8988T (cell line): ENCODE results near the gene OBSCN.

Experiments used
- DNase-seq: peaks from one replicate; pipeline ENCODE4 v3.0.0; 2011

OBSCN gene

GRCh38 chr1:228362141-228362883, 154.5 kb downstream of the OBSCN start:
- DNase-seq: no peak

- DNase-seq: no peak
Measured at GRCh38 chr1:228362884-228363450, 155.1 kb downstream of the OBSCN start.

DNA sequence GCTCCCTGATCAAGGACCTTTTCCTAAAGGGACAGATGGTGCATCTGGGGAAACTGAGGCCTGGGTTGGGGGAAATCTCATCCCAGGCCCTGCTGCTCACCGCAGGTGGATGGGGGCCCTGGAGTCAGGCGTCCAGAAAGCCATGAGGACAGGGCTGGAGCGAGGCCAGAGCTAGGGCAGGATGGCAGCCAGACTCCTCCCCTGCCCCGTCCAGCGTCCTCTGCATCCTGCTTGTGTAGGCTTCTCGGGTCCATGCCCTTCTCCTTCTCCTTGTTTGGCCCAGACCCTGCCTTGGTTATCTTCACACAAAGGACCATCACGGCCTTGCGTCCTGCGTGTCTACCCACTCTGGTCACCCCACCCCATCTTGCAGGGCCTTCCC, 155.8 kb downstream of the OBSCN start:
- DNase-seq: peak; percentile 26

DNA sequence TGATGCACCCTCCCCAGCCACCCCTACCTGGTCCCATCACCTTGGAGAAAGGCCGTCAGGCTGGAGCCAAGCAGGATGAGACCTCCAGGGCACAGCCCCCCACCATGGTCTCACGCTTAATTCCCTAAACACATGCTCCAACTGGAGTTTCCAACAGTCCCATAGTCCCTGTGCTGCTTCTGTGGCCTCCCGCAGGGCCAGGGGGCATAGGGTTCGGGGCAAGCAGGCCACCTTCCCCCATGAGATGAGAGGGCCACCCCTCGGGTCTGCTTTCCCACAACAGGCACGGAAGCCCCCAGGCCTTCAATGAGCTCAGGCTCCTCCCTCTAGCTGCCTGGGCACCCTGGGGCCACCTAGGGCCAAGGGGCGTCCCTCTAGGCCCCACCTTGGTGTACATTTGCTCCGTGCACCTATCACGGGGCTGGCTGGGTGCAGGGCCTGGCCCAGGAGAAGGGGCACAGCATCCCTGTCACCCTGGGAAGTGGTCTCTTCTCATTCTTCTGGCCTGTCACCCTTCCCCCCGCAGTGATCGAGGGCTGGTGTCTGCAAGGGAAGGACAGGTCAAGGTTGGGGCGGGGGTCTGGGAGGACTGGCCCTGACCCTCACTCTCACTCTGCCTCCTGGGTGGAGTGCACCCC, 156.3 kb downstream of the OBSCN start:
- peak; percentile 16 for DNase-seq

DNA sequence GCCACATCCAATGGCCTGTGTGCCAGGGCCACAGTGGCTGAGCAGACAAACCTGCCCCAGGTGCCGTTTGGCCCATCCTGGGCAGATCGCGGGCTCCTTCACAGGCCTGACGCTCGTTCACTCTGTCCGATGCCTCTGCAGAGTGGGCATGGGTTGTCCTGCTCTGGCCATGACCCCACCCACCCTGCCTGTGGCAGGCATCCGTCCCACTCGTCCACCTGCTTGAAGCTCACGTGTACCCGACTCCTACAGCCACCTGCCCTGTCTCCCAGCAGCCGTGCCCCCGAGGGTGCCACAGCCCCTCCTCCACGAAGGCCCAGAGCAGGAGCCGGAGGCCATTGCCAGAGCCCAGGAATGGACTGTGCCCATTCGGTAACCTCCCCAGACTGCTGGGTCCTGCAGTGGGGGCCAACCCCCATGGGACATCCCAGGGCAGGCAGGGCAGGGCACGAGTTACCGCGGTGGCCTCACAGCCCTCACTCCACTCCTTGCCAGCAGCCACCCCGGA, 156.9 kb downstream of the OBSCN start:
- DNase-seq: peak; percentile 17

DNA sequence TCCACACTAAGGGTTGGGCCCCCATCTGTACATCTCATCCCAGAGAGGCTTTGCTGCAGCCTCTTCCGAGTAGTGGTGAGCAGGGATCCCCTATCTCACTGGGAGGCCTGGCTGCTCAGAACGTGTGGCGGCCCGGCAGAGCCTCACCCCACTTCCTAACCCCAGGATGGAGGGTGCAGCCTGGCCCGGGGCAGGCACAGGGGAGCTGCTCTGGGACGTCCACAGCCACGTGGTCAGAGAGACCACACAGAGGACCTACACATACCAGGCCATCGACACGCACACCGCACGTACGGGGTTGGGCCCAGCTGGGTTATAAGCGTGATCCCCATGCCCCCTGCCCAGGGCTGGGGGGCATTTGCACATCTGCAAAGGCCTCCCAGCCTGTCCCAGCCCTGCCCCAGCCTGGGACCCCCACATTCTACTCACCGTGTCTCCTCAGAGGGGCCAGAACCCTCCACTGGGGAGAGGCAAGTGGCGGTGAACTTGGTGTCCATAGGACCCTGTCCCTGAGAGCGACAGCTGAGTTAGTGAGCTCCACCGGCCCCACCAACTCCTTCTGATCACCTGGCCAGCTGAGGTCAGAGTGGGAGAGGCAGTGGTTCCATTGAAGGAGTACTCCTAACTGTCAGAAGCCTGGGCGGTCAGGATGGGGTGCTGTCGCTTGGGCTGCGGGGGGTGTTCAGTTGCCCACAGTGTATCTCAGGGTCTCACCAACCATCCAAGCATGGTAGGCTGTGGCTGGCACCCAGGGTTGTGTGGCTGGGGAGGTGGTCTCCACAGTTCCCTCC, 157.6 kb downstream of the OBSCN start:
- peak; percentile 28 for DNase-seq

GRCh38 chr1:228366062-228366865, 158.4 kb downstream of the OBSCN start:
- peak; percentile 24 for DNase-seq

DNA sequence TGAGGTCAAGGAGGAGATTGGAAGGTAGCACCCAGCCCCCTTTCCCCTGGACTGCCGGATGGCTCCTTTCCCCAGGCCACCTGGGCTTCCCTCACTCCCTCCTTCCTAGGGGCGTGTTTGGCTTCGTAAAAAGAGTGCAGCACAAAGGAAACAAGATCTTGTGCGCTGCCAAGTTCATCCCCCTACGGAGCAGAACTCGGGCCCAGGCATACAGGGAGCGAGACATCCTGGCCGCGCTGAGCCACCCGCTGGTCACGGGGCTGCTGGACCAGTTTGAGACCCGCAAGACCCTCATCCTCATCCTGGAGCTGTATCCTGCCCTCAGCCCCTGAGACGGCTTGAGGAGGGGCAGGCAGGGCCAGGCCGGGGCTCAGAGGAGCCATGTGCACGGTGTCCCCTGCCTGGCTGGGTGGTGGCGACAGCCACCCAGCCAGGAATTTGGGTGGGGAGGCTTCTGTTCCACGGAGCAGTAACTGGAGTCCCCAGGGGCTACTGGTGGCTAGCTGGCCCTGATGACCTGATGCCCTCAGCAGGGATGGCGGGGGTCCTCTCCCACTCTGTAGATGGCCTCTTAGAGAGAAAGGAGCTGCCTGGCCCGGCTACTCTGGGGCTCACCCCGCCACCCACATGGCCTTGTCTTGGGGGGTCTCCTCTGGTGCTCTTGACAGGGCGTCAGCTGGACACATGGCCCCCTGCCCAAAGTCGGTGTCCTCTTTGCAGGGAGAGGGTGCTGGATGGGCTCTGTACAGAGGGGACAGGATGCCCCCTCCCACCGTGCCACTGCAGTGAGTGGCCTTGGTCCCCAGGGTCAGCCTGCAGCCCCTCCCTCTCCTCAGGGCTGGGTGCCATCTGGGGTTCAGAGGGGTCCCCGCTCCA, 159.3 kb downstream of the OBSCN start:
- peak; percentile 35 for DNase-seq

DNA sequence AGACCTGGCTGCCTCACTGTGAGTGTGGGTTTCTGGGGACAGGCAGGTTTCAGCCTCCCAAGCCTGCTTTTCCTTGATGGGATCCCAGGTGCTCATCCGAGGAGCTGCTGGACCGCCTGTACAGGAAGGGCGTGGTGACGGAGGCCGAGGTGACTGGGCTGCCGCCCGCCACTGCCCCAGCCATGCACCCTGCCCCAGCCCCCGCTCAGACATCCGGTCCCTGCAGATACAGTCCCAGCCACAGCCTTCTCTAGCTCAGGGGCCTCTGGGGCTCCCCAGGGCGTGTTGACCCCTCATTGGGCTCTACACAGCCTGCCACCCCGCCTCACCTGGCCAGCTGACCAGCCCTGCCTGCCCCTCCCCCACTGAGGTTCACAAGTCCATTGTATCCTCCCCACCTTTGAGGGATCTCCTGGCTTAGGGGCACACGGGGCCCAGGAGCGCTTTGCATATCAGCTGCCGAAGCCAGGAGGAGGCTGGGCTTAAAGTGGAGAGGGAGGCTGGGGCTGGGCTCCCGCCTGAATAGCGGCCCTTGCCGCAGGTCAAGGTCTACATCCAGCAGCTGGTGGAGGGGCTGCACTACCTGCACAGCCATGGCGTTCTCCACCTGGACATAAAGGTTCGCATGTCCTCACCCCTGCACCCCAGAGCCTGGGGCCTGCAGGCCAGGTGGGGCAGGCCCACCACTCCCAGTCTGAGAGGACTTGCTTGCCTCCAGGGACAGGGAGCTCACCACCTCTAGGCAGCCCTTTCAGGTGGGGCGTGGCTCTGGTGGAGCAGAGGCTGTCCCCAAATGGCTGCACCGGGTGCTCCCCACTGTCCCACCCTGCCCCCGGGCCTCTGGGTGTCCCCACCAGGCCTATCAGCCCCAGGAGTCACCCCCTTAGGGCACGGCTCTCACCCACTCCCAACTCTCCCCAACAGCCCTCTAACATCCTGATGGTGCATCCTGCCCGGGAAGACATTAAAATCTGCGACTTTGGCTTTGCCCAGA, 160.3 kb downstream of the OBSCN start:
- DNase-seq: peak; percentile 76

DNA sequence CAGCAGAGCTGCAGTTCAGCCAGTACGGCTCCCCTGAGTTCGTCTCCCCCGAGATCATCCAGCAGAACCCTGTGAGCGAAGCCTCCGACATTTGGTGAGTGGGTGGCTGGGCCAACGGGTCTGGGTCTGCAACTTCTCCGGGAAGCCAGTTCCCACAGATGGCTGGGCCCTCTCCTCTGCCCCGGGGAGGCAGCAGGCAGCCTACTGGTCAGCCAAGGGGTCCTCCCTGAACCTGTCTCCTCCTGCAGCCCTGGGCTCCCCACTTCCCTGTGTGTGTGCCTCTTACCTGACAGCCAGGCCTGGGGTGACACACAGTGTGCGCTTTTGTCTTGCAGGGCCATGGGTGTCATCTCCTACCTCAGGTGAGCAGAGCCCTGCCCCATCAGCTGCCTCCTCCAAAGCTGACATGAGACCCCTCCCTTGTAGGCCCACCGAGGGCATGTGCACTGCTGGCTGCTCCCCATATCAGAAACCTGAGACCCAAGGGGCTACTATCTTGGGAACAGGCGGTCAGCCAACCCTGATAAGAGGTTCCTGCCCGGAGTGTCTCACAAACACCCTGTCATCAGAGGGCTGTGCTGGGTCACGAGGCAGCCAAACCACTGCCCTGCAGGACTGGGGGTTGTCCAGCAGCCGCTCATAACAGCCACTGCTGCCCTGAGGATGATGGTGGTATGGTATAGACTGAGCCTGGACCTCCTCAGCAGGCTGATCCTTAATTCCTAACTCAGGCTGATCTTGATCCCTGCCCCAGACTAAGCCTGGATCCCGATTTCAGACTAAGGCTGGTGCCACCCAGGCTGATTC, 161.2 kb downstream of the OBSCN start:
- DNase-seq: peak; percentile 32

DNA sequence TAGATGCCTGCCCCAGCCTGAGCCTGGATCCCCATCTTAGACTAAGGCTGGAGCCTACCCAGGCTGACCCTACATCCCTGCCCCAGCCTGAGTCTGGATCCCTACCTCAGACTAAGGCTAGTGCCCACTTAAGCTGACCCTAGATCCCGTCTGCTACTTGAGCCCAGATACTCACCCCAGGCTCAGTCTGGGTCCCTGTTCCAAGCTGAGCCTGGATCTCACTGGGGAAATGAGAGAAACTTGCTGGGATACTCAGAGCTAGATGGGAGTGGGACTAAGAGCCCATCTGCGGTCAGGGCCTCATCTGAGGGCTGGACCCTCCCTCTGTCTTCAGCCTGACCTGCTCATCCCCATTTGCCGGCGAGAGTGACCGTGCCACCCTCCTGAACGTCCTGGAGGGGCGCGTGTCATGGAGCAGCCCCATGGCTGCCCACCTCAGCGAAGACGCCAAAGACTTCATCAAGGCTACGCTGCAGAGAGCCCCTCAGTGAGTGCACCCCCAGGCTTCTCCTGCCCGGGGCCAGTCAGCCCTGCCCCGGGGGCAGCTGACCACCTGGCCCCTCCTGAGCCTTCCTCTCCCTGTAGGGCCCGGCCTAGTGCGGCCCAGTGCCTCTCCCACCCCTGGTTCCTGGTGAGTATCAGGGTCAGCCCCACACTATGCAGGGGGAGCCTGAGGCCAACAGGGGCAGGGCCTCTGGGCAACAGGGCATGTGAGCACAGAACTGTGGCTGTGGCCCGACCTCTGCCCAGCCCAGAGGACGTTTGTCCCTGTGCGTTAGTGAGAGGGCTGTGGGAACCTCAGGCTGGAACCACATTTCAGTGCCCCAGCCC, 162.0 kb downstream of the OBSCN start:
- DNase-seq: peak; percentile 11

DNA sequence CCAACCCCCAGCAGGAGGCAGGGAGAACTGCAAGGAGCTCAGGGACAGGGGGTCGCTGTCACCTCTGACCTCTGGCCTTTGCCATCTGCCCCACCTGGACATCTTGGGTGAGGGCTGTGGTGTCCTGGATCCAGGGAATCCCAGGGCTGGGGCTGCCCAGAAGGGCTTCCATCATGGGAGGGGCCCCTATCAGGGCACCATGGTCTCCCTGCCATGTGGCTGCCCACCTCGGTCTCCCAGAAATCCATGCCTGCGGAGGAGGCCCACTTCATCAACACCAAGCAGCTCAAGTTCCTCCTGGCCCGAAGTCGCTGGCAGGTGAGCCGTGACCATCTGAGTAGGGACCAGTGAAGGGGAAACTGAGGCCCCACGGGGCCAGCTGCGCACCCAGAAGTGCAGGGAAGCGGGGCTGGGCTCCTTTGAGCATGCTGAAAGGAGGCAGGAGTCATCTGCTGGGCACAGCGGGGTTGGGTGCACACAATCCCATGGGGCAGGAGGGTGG, 162.6 kb downstream of the OBSCN start:
- peak; percentile 6 for DNase-seq

DNA sequence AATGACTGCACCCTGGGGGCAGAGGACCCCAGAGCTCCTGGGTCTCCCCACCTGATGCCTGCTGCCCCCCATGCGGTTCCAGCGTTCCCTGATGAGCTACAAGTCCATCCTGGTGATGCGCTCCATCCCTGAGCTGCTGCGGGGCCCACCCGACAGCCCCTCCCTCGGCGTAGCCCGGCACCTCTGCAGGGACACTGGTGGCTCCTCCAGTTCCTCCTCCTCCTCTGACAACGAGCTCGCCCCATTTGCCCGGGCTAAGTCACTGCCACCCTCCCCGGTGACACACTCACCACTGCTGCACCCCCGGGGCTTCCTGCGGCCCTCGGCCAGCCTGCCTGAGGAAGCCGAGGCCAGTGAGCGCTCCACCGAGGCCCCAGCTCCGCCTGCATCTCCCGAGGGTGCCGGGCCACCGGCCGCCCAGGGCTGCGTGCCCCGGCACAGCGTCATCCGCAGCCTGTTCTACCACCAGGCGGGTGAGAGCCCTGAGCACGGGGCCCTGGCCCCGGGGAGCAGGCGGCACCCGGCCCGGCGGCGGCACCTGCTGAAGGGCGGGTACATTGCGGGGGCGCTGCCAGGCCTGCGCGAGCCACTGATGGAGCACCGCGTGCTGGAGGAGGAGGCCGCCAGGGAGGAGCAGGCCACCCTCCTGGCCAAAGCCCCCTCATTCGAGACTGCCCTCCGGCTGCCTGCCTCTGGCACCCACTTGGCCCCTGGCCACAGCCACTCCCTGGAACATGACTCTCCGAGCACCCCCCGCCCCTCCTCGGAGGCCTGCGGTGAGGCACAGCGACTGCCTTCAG, 163.3 kb downstream of the OBSCN start:
- DNase-seq: peak; percentile 14

- DNase-seq: peak; percentile 14
Measured at GRCh38 chr1:228371741-228372182, 163.9 kb downstream of the OBSCN start.

DNA sequence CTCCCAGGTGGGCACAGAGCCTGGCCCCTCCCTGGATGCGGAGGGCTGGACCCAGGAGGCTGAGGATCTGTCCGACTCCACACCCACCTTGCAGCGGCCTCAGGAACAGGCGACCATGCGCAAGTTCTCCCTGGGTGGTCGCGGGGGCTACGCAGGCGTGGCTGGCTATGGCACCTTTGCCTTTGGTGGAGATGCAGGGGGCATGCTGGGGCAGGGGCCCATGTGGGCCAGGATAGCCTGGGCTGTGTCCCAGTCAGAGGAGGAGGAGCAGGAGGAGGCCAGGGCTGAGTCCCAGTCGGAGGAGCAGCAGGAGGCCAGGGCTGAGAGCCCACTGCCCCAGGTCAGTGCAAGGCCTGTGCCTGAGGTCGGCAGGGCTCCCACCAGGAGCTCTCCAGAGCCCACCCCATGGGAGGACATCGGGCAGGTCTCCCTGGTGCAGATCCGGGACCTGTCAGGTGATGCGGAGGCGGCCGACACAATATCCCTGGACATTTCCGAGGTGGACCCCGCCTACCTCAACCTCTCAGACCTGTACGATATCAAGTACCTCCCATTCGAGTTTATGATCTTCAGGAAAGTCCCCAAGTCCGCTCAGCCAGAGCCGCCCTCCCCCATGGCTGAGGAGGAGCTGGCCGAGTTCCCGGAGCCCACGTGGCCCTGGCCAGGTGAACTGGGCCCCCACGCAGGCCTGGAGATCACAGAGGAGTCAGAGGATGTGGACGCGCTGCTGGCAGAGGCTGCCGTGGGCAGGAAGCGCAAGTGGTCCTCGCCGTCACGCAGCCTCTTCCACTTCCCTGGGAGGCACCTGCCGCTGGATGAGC, 164.5 kb downstream of the OBSCN start:
- peak; percentile 44 for DNase-seq
